Right lung (tissue), 5 donors: ENCODE results near the gene RMND5B. TPM values are rescaled to one million over a fixed set of nuclear protein-coding genes. Genes with fewer than 3 reads are reported as not detected.

Experiments used
- polyA plus RNA-seq, 5 donors: library from polyadenylated mRNA; unstranded; fragments of 120-200 nt; gene quantifications; one replicate each; pipeline versions ENCODE4 v1.2.1 to v1.2.3, GENCODE V29; 2013; ENCODE audit warnings: inconsistent platforms in 1 of 5, low replicate concordance in 1 of 5; ENCODE audit not compliant: insufficient read length in 5 of 5, insufficient read depth in 1 of 5

RMND5B gene
- polyA plus RNA-seq, 5 donors, result 23.9 to 33.9 (median 27.7) TPM

Other genes with a start within 250 kb of the RMND5B start
- not detected for gene PROP1, start 134.8 kb upstream of the RMND5B start, polyA plus RNA-seq
- 10 to 100 TPM in 4 of 5 donors, 1 to 10 TPM in 1; 9.5 to 19.4 (median 15.9) TPM for gene N4BP3, start 17.5 kb upstream of the RMND5B start, polyA plus RNA-seq
- 100 to 1,000 TPM in 2 of 5 donors, 10 to 100 TPM in 3; 79.2 to 138 (median 85.2) TPM for gene NHP2, start 22.9 kb downstream of the RMND5B start, polyA plus RNA-seq
- not detected for gene GMCL2, start 56.4 kb downstream of the RMND5B start, polyA plus RNA-seq
- 100 to 1,000 TPM; 113 to 157 (median 127) TPM for gene HNRNPAB, start 73.5 kb downstream of the RMND5B start, polyA plus RNA-seq
- gene PHYKPL, start 101.8 kb downstream of the RMND5B start, polyA plus RNA-seq, result 100 to 1,000 TPM; 109 to 149 (median 125) TPM